Hematopoietic multipotent progenitor cell (in vitro differentiated cells): ENCODE measurements around the gene C1QA. TPM values are rescaled to one million over a fixed set of nuclear protein-coding genes. Genes with fewer than 3 reads are reported as not detected.
"Not testable (repeated sequence)": the region's sequence is repeated elsewhere in the genome, so short reads cannot be mapped to it uniquely, and the experiment has no call there.

Experiments
- DNase-seq, 3 donors: peaks; one replicate each; pipeline ENCODE4 v3.0.0-alpha.2; 2011 to 2015; ENCODE audit warnings: low read depth in 2 of 3, low spot score in 2 of 3
- total RNA-seq: library from RNA; depleted of rRNA; stranded (reverse); fragments of >200 nt; gene quantifications from one replicate; pipeline ENCODE4 v1.2.3, GENCODE V29; 2012

C1QA gene
- total RNA-seq, 1 donor: 0.27 TPM

DNA sequence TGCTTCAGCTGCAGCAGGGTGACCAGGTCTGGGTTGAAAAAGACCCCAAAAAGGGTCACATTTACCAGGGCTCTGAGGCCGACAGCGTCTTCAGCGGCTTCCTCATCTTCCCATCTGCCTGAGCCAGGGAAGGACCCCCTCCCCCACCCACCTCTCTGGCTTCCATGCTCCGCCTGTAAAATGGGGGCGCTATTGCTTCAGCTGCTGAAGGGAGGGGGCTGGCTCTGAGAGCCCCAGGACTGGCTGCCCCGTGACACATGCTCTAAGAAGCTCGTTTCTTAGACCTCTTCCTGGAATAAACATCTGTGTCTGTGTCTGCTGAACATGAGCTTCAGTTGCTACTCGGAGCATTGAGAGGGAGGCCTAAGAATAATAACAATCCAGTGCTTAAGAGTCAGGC is 2.9 kb downstream of the C1QA start:
- peak in 2 of 3 donors; percentile 41 to 45 for DNase-seq

DNA sequence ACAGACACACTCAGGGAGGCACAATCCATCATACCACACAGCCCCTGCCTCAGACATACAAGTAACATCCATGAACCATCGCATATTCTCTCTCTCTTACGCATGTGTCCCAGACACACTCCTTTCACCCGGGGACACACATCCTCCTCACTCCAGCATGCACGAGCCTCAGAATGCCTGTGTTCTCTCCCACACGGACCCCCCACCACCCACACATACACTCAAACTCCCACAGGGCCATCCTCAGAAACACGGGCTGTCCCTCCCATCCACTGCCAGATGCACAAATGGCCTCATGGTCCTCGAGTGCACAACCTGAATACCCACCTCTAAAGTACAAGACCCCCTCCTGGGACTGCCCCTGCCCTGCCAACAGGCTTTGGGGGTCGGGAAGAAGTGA is 4.8 kb downstream of the C1QA start:
- DNase-seq: no peak

DNA sequence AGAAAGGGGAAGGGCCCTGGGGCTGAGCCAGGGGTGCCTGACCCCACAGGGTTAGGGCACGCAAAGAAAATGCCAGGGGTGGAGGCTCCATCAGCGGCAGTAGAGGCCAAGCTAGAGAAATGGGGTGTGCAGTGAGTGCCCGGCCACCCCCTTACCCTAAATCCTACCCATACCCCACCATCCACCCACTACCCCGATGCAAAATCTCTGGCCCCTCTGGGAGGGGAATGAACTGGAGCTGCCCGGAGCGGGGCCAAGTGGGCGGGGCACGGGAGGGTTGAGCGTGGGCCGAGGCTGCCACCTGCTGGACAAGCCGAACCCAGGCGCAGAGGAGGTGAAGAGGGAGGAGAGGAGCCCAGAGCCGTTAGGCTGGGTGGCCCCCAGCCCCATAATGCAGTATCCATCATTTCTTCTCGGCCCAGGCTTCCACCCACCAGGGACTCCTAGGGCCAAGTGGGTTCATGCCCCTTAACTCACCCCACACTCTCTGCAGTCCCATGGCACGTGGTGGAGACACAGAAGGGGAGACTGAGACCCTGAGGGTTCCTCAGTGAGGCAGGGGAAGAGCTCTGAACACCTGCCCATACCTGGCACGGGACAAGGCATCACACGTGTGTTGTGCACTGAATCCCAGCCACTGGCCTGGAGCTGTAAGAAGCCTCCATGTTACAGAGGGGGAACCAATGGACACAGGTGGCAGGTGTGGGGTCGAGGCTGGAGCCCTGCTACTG is 5.6 kb downstream of the C1QA start:
- DNase-seq: peak; percentile 33 to 73 (median 57)

DNA sequence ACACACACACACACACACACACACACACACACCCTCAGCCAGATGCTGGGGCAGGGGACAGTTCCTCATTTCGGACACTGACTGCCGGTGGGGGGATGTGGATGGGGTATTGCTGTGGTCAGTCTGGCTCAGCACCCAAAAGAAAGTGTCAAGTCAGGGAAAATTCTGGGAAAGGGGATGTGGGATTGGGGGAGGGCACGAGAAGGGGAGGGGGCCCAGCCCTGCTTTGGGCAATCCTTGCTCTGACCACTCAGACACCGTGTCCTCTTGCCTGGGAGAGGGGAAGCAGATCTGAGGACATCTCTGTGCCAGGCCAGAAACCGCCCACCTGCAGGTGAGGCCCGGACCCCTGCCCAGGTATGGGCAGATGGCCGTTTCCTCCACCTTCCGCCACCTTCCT is 7.0 kb downstream of the C1QA start, which contains the start of gene C1QC:
C1QC (plus strand) TSS at position 253 of the 400 bp plus-strand sequence. CDS start 391 bp downstream, outside the sequence.
- DNase-seq: no peak

DNA sequence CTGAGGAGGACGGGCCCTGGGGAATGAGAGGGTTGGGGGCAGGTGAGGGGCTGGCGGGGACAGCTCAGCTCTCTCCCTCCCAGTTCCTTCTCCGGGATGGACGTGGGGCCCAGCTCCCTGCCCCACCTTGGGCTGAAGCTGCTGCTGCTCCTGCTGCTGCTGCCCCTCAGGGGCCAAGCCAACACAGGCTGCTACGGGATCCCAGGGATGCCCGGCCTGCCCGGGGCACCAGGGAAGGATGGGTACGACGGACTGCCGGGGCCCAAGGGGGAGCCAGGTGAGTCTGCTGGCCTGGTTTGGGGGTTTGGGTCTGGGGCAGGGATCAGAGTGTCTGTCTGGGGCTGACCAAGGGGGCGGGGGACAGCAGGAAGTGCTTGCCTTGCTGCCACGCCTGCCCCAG is 7.5 kb downstream of the C1QA start:
- DNase-seq: no peak

DNA sequence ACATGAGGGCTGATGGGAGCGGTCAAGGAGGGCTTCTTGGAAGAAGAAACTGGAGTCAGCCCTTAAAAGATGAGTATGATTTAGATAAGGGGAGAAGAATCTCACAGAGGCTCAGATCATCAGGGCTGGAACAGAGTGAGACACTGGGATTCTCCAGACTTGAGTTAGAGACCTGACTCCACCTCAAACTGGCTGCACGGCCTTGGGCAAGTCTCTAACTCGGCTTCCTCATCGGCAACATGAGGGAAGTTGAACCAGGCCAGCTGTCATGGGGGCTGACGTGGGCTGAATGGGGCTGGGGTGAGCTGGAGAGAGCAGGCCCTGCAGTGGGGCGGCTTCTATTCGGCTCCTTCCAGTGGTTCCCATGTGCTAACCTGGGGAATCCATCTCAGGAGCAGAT is 9.5 kb downstream of the C1QA start:
- no peak for DNase-seq

DNA sequence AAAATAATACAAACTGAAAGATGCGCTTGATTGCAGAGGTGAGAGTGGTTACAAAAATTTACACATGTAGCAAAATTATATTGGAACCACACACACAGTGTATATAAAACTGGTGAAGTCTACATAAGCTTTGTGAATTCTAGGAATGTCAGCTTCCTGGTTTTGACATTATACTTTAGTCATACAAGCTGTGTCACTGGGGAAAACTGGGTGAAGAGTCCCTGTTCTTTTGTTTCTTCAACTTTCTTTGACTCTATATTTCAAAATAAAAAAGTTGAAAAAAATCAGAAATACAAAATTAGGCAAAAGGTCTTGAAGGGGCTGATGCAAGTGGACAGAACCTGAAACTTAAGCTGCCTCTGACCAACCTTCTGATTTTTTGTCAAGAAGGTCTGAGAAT is 10.0 kb downstream of the C1QA start:
- DNase-seq: no peak

DNA sequence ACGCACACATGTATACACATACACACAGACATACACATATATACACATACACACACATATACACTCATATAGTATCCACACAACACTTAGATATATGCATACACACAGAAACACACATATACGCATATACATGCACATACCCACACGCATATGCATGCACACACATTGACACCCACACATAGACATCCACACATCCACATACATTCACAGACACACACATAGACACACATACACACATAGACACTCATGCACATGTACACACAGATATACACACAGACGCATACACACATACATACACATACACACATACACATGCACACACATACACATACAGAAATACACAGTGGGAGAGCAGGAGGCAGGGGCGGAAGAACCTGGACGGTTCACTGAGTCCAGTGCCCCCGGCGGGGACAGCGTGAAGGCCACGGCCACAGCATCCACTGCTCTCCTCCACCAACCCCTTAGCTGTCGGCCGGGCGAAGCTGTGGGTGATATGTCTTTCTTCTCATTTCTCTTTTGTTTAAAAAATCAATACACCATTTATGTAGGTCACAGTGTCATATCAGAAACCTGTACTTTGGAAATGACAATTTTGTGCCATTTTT is 13.8 kb downstream of the C1QA start:
- DNase-seq: no peak

DNA sequence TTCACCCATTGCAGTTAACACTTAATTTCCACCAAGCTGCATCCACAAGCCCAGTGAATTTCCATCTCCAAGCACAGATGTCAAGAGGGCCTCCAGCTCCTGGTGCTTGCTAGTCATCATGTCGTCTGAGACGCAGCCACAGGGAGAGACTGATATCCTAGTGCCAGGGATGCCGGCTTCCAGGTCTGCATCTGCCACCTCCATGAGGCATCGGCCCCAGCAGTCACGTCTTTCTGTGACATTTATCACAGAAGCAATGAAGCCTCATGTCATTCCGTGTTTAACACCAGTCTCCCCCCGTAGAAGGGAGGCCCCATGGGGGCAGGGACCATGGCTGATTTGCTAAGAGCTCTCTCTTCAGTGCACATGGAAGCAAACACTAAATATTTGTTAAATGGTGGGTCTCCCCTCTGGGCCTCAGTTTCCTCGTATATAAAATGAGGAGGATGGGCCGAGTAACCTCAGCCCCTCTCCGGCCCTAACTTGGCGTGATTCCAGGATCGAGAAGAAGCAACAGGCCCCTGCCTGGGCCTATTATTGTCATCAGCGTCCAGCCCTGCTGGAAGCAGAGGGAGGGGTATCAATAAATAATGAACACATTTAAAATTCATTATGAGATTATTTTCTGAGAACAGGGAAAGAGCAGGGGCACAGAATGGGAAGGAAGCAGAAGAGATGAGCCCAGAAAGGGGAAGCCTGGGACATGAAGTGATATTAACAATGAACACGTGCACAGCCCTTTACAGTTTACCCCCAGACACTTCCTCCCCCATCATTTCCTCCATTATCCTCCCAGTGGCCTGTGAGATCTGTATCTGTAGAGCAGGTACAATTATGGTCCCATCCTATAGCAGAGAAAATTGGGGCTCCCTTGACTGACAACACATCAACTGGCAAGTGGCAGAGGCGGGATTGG is 15.8 kb downstream of the C1QA start:
- no peak for DNase-seq

DNA sequence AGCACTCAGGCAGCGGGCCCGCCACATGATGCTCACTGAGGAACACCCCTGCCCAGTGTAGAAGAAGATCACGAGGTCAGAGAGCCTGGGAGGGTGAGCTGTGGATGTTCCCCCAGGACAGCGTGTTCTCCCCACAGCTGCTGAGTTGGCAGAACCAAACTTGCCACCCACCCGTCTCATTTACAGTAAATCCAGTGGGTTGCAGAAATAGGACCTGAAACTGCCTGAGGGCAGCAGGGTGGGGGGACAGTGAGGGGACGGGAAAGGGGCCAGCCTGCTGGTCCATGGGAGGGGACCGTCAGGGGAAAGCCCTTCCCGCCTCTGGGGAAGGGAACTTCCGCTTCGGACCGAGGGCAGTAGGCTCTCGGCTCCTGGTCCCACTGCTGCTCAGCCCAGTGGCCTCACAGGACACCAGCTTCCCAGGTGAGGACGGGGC is 16.5 kb downstream of the C1QA start, which contains the start of gene C1QB:
C1QB (plus strand) TSS at position 356 of the 436 bp plus-strand sequence. CDS start 6,227 bp downstream, outside the sequence.
- no peak for DNase-seq

DNA sequence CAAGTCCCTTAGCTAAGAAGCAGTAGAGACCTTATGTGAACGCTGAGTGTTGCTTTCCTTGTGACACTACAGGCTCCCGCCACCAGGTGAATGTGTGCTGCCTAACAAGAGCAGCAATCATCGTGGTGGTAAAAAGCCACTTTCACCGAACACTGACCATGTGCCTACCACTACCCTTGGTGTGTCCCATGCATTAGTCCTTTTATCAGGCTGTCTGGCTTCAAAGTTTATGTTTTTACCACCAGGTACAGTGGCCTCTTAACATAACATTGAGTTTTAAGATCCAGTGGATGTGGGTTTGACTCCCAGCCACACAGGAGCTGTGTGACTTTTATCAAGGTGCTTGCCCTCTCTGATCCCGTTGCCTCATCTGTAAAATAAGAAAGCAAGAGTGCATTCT is 18.3 kb downstream of the C1QA start:
- DNase-seq: peak in 1 of 3 donors; percentile 11

DNA sequence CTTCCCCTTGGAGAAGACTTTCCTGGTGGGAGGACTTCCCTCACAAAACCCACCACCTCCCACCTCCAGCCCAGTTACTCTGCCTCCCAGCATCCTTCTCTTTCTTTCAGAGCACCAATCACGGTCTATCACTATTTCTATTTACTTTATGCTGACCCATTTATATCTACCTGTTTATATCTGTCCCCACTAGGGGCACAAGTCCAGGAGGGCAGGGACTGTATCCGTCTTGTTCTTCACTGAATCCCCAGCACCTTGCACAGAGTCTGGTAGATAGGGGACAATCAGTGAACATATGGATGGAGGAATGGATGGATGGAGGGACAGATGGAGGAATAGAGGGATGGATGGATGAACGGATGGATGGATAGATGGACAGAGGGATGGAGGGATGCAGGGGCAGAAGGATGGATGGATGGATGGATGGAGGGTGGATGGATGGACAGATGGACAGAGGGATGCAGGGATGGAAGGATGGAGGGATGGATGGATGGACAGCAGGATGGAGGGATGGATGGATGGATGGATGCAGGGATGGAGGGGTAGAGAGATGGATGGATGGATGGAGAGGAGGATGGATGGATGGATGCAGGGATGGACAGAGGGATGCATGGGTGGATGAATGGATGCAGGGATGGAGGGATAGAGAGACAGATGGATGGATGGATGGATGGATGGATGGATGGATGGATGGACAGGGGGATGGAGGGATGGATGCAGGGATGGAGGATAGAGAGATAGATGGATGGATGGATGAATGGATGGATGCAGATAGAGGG is 22.1 kb downstream of the C1QA start:
- no peak for DNase-seq

DNA sequence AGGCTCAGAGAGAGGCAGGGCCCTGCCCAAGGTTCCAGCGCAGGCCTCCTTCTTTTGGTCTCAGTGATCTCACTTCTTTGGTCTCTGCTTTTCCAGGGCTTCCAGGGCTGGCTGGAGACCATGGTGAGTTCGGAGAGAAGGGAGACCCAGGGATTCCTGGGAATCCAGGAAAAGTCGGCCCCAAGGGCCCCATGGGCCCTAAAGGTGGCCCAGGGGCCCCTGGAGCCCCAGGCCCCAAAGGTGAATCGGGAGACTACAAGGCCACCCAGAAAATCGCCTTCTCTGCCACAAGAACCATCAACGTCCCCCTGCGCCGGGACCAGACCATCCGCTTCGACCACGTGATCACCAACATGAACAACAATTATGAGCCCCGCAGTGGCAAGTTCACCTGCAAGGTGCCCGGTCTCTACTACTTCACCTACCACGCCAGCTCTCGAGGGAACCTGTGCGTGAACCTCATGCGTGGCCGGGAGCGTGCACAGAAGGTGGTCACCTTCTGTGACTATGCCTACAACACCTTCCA is 24.4 kb downstream of the C1QA start:
- no peak for DNase-seq

DNA sequence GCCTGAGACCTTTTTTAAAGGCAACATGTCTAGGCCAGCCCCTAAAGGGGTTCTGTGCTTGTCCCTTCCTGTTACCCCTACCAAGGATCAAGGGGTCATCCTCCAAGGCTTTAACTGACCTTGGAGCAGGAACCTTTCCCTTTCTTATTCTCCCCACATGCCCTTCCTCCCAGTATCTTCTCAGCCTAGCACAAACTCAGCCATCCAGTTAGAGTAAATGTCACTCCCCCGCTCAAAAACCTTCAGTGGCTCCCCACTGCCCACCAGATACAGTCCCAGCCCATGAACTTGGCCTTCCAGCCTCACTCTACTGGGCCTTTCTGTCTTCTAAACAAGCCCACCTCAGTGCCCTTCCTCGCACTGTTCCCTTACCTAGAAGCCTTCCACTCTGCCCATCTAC is 25.5 kb downstream of the C1QA start:
- no peak for DNase-seq

DNA sequence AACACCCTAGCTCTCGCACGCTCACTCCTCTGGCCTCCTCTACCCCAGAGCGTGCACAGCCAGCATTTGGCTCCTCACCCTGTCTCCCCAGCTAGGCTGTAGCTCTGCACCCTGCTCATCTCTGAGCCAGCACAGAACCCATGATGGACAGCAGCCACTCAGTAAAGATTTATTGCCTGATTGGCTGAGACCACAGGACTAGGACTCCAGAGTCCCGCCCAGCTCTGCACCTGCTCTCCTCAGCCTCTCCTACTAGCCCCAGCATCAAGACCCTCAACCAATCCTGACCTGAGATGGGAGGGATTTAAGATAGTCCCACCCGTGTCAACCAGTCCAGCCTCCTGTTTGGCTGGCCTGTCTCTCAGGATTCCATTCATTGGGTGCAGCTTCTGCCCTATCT is 25.9 kb downstream of the C1QA start:
- DNase-seq: peak in 1 of 3 donors; percentile 16

DNA sequence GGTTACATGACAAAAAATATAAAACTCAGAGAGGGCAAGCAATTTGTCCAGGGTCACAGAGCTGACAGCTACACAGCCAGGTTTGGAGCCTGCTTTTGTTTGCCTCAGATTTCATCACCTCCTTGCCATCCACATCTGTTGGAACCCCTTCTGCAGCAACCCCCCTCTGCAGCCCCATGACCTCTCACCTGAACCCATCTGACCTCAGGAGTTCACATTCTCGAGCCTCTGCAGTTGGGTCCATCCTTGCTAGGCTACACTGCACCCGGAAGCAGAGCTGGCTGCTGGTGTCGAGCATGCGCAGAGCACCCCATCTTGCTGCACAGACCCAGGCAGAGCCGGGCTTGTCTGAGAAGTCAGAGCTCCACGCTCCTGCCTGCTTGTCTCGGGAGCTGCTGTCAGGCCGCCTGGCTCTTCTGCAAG is 26.6 kb downstream of the C1QA start:
- DNase-seq: no peak

DNA sequence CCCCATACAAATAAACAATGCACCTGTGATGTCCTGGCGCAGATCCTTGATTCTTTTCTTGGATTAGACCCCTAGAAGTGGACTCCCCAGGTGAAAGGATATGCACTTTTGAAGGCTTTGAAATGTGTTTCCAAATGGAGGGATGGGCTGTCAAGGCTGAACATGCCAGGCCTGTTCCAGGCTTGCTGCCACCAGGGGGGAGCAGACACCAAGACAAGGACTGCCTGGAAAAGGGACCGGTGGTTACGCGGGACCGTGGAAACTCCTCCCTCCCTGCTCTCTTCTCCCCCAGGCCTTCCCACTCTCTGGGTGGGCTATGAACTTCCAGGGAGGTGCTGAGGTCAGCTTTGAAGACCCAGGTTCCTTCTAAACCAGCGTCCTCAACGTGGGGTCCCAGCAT is 29.3 kb downstream of the C1QA start:
- DNase-seq: peak in 1 of 3 donors; percentile 24

DNA sequence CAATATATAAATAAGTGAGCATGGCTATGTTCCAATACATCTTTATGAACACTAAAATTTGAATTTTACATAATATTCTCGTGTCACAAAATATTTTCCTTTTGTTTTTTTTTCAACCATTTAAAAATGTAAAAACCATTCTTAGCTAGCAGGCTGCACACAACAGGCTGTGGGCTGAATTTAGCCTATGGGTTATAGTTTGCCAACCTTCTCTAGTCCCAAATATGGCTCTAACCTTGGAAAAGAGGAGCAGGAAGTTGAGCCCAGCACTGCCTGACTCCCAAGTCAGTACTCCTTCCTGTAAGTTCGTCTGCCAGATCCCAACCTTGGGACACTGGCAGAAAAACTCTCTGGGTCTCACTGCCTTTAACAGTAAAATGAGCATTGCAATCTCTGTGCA is 30.0 kb downstream of the C1QA start:
- no peak for DNase-seq

DNA sequence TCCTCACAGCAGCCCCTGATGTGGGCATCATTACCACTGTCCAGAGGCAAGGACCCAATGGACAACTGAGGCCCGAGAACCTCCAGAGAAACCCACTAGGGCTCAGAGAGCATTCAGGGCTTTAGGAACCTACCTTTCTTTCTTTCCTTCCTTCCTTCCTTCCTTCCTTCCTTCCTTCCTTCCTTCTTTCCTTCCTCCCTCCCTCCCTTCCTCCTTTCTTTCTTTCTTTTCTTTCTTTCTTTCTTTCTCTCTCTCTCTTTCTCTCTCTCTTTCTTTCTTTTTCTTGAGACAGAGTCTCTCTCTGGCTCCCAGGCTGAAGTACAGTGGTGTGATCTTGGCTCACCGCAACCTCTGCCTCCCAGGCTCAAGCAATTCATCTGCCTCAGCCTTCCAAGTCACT is 32.4 kb downstream of the C1QA start:
- not testable (repeated sequence) for DNase-seq

DNA sequence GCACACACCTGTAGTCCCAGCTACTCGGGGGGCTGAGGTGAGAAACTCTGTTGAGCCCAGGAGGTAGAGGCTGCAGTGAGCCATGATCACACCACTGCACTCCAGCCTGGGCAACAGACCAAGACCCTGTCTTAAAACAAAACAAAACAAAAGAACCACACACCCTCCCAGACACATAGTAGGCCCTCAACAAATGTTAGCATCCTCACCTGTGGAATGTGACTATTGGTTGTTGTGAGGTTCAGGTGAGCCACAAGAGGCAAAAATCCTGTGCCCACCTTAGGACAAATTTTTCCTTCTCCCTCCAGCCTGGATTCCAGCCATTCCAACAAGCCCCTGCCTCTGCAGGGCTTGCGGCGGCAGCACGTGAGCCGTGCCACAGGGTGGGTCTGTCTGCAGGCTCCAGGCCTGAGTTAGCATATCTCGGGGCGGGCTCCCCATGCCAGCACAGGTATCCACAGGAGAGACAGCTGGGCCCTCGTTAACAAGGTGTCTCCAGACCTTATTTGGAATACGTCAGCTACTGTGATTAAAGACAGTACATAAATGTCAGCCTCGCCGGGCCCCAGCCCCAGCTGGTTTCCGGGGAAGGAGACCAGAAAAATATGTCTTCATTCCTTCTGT is 34.0 kb downstream of the C1QA start:
- DNase-seq: no peak
